GM23338 (cell line): ENCODE results near the gene RNF34. TPM values are rescaled to one million over a fixed set of nuclear protein-coding genes. Genes with fewer than 3 reads are reported as not detected.

Source experiments
- ATAC-seq: fragments of 200-7000 bp; cut with Tn5 transposase; 3 replicates; pipeline ENCODE4 v1.9.1; 2020
- DNase-seq: peaks from one replicate; pipeline ENCODE4 v3.0.0-alpha.2; 2015; ENCODE audit warnings: low spot score
- H2AFZ ChIP-seq: fragments of 200-600 bp; sonication (generic); 2 replicates; pipeline ENCODE4 v1.8.0; 2016; ENCODE audit warnings: antibody characterized with exemption, mild to moderate bottlenecking, moderate library complexity
- H3F3A ChIP-seq: fragments of 200-600 bp; sonication (generic); replicated peaks from 2 replicates; pipeline ENCODE4 v1.8.0; 2017; ENCODE audit warnings: antibody characterized with exemption, mixed run types, low read depth
- H3K27ac ChIP-seq: fragments of 200-600 bp; sonication (generic); 2 replicates; pipeline ENCODE4 v1.6.1; 2016; ENCODE audit warnings: low read depth
- H3K27me3 ChIP-seq: fragments of 200-600 bp; sonication (generic); 2 replicates; pipeline ENCODE4 v1.8.0; 2016; ENCODE audit warnings: mild to moderate bottlenecking, mixed run types, moderate library complexity; ENCODE audit not compliant: insufficient read depth
- H3K36me3 ChIP-seq: fragments of 200-600 bp; sonication (generic); 2 replicates; pipeline ENCODE4 v1.8.0; 2016; ENCODE audit warnings: mild to moderate bottlenecking; ENCODE audit not compliant: insufficient read depth
- H3K4me1 ChIP-seq: fragments of 200-600 bp; sonication (generic); 2 replicates; pipeline ENCODE4 v1.8.0; 2016; ENCODE audit warnings: mild to moderate bottlenecking, moderate library complexity; ENCODE audit not compliant: insufficient read depth
- H3K4me2 ChIP-seq: fragments of 200-600 bp; sonication (generic); 2 replicates; pipeline ENCODE4 v1.7.1; 2017; ENCODE audit warnings: mixed run types
- H3K4me3 ChIP-seq: fragments of 200-600 bp; sonication (generic); 2 replicates; pipeline ENCODE4 v1.6.1; 2016; ENCODE audit warnings: mixed run types
- H3K79me2 ChIP-seq: fragments of 200-600 bp; sonication (generic); replicated peaks from 2 replicates; pipeline ENCODE4 v1.8.0; 2017; ENCODE audit warnings: mild to moderate bottlenecking; ENCODE audit not compliant: insufficient read depth
- H3K9me2 ChIP-seq: fragments of 200-600 bp; sonication (generic); 2 replicates; pipeline ENCODE4 v1.8.0; 2017; ENCODE audit not compliant: insufficient read depth
- H4K20me1 ChIP-seq: fragments of 200-600 bp; sonication (generic); replicated peaks from 2 replicates; pipeline ENCODE4 v1.8.0; 2017; ENCODE audit warnings: mild to moderate bottlenecking; ENCODE audit not compliant: insufficient read depth
- H3K27ac Mint-ChIP-seq: 2 replicates; pipeline ENCODE4 v1.8.0; 2020; ENCODE audit warnings: inconsistent platforms, mild to moderate bottlenecking, moderate library complexity, mixed read lengths
- H3K27me3 Mint-ChIP-seq: 3 replicates; pipeline ENCODE4 v1.8.0; 2022; ENCODE audit warnings: low read depth, mild to moderate bottlenecking, moderate library complexity, mixed read lengths, inconsistent platforms; ENCODE audit not compliant: insufficient read depth, poor library complexity
- H3K36me3 Mint-ChIP-seq: 3 replicates; pipeline ENCODE4 v1.8.0; 2021; ENCODE audit warnings: low read depth, mild to moderate bottlenecking, inconsistent platforms, moderate library complexity, mixed read lengths
- H3K4me1 Mint-ChIP-seq: 3 replicates; pipeline ENCODE4 v1.8.0; 2020; ENCODE audit warnings: mild to moderate bottlenecking, inconsistent platforms, mixed read lengths
- H3K4me3 Mint-ChIP-seq: 3 replicates; pipeline ENCODE4 v1.8.0; 2021; ENCODE audit warnings: moderate library complexity, mild to moderate bottlenecking, inconsistent platforms, mixed read lengths
- H3K9me3 Mint-ChIP-seq: 3 replicates; pipeline ENCODE4 v1.8.0; 2020; ENCODE audit warnings: moderate library complexity, mild to moderate bottlenecking, inconsistent platforms, mixed read lengths
- CREB1 ChIP-seq: fragments of 250-450 bp; sonication (Bioruptor Pico); IDR thresholded peaks from 2 replicates; pipeline ENCODE4 v1.5.0; 2020; ENCODE audit warnings: low read depth, mild to moderate bottlenecking, moderate library complexity
- ETS1 ChIP-seq: IDR thresholded peaks from 2 replicates; pipeline ENCODE4 v1.6.1; 2016; ENCODE audit warnings: antibody characterized with exemption
- EZH2 ChIP-seq: fragments of 200-600 bp; sonication (generic); IDR thresholded peaks from one replicate; pipeline ENCODE4 v1.8.0; 2017; ENCODE audit warnings: antibody characterized with exemption, mild to moderate bottlenecking, low read depth; ENCODE audit not compliant: unreplicated experiment
- EZH2phosphoT487 ChIP-seq: fragments of 200-600 bp; sonication (generic); IDR thresholded peaks from one replicate; pipeline ENCODE4 v1.8.1; 2018; ENCODE audit warnings: antibody characterized with exemption; ENCODE audit not compliant: unreplicated experiment
- JUNB ChIP-seq: IDR thresholded peaks from one replicate; pipeline ENCODE4 v1.6.1; 2016; ENCODE audit warnings: antibody characterized with exemption; ENCODE audit not compliant: unreplicated experiment
- NANOG ChIP-seq: IDR thresholded peaks from 2 replicates; pipeline ENCODE4 v1.6.1; 2016; ENCODE audit warnings: antibody characterized with exemption, borderline replicate concordance
- POLR2AphosphoS5 ChIP-seq: IDR thresholded peaks from 2 replicates; pipeline ENCODE4 v1.6.1; 2016; ENCODE audit warnings: antibody characterized with exemption, low read depth
- STAT1 ChIP-seq: IDR thresholded peaks from one replicate; pipeline ENCODE4 v1.6.1; 2016; ENCODE audit warnings: antibody characterized with exemption; ENCODE audit not compliant: unreplicated experiment
- ZNF114 ChIP-seq: fragments of 250-450 bp; sonication (Bioruptor Pico); IDR thresholded peaks from 2 replicates; pipeline ENCODE4 v1.5.0; 2020; ENCODE audit warnings: mild to moderate bottlenecking, moderate library complexity
- ZNF331 ChIP-seq: fragments of 250-450 bp; sonication (Bioruptor Pico); IDR thresholded peaks from 2 replicates; pipeline ENCODE4 v1.5.0; 2020; ENCODE audit warnings: low read depth, mild to moderate bottlenecking, moderate library complexity
- ZNF462 ChIP-seq: fragments of 250-450 bp; sonication (Bioruptor Pico); IDR thresholded peaks from 2 replicates; pipeline ENCODE4 v1.5.0; 2020; ENCODE audit warnings: mild to moderate bottlenecking, moderate library complexity
- polyA plus RNA-seq: library from polyadenylated mRNA; unstranded; fragments of >200 nt; fragmentation: Nextera tagmentation; extraction: Ambion mirVana; gene quantifications from 2 replicates; pipeline ENCODE4 v1.2.1, GENCODE V29; 2016
- total RNA-seq: library from RNA; depleted of rRNA; stranded (reverse); fragments of >200 nt; shearing (Covaris generic); gene quantifications from 2 replicates; pipeline ENCODE4 v1.2.3, GENCODE V29; 2014
- TF ChIP-seq, protein P1 (sequence below): IDR thresholded peaks from one replicate; pipeline ENCODE4 v1.6.1; 2018; ENCODE audit warnings: antibody characterized with exemption; ENCODE audit not compliant: unreplicated experiment

The RNF34 gene
- total and polyA plus RNA-seq, 2 experiments from 2014 or later, result 47.2 to 63.3 TPM

- H3K36me3 ChIP-seq, result peaks cover 31% of the 10 kb centered on the region
- H3K27me3 Mint-ChIP-seq, result peaks cover 2% of the 10 kb centered on the region
- no peak overlapping the region for H3K27ac ChIP-seq
- H3K27ac Mint-ChIP-seq, result no peak overlapping the region
- H3F3A ChIP-seq, result peaks cover 6% of the 10 kb centered on the region; the same call in 1 of the 2 replicates
- H3K79me2 ChIP-seq, result peaks cover 20% of the 10 kb centered on the region
- no peak overlapping the region for H3K4me2 ChIP-seq
- no peak overlapping the region for H2AFZ ChIP-seq
- H3K4me1 Mint-ChIP-seq, result no peaks in the 10 kb centered on the region
- no peaks in the 10 kb centered on the region for H3K27me3 ChIP-seq
- no peaks in the 10 kb centered on the region for H3K9me2 ChIP-seq
- DNase-seq, result no peak
- H3K4me3 Mint-ChIP-seq, result no peak overlapping the region
- no peak overlapping the region for H3K4me3 ChIP-seq
- TF ChIP-seq NANOG (no peak), ZNF114 (CRISPR knock-in tag) (no peak), EZH2phosphoT487 (no peak), POLR2AphosphoS5 (no peak), ETS1 (no peak)
- H3K36me3 Mint-ChIP-seq, result peaks cover 63% of the 10 kb centered on the region
- ATAC-seq, result no peak
- no peaks in the 10 kb centered on the region for H3K9me3 Mint-ChIP-seq
- peaks cover 24% of the 10 kb centered on the region for H4K20me1 ChIP-seq
- no peaks in the 10 kb centered on the region for H3K4me1 ChIP-seq
Observed at GRCh38 chr12:121417847-121418246, 17.9 kb downstream of the RNF34 start.

DNA sequence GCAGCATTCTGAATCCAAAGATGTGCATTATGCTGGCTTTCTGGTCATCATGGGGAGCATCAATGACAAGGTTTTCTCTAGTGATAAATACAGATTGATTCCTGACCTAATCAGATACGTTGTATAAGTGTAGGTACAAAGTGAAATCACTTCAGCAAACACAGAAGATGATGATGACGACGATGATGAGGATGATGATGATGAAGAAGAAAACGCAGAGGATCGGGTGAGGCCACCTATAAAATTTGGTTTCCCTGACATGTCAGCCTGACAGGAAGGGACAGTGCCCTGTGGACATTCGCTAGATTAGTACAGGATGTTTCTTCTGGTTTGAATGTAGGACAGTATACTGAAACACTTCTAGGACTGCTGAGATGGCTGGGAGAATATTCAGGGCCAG is 20.2 kb downstream of the RNF34 start:
- Mint-ChIP-seq H3K9me3 (no peaks in the 10 kb centered on the region), H3K27ac (no peak overlapping the region), H3K4me1 (no peaks in the 10 kb centered on the region), H3K4me3 (no peak overlapping the region), H3K36me3 (peaks cover 80% of the 10 kb centered on the region), H3K27me3 (peaks cover 5% of the 10 kb centered on the region)
- no peaks in the 10 kb centered on the region for H3K27me3 ChIP-seq
- ATAC-seq (no peak), DNase-seq (no peak)
- H3K79me2 ChIP-seq, result peaks cover 5% of the 10 kb centered on the region; the same call in 1 of the 2 replicates
- peaks cover 48% of the 10 kb centered on the region for H3K36me3 ChIP-seq
- peaks cover 27% of the 10 kb centered on the region for H4K20me1 ChIP-seq
- H3K9me2 ChIP-seq, result no peaks in the 10 kb centered on the region
- H3F3A ChIP-seq, result peaks cover 15% of the 10 kb centered on the region
- no peak overlapping the region for H3K27ac ChIP-seq
- no peak overlapping the region for H3K4me3 ChIP-seq
- no peaks in the 10 kb centered on the region for H3K4me1 ChIP-seq
- H2AFZ ChIP-seq, result no peak overlapping the region
- H3K4me2 ChIP-seq, result no peak overlapping the region
- TF ChIP-seq NANOG, result no peak
- TF ChIP-seq JUNB, result no peak
- TF ChIP-seq EZH2, result no peak
- no peak for TF ChIP-seq ZNF462
- TF ChIP-seq, protein P1, sequence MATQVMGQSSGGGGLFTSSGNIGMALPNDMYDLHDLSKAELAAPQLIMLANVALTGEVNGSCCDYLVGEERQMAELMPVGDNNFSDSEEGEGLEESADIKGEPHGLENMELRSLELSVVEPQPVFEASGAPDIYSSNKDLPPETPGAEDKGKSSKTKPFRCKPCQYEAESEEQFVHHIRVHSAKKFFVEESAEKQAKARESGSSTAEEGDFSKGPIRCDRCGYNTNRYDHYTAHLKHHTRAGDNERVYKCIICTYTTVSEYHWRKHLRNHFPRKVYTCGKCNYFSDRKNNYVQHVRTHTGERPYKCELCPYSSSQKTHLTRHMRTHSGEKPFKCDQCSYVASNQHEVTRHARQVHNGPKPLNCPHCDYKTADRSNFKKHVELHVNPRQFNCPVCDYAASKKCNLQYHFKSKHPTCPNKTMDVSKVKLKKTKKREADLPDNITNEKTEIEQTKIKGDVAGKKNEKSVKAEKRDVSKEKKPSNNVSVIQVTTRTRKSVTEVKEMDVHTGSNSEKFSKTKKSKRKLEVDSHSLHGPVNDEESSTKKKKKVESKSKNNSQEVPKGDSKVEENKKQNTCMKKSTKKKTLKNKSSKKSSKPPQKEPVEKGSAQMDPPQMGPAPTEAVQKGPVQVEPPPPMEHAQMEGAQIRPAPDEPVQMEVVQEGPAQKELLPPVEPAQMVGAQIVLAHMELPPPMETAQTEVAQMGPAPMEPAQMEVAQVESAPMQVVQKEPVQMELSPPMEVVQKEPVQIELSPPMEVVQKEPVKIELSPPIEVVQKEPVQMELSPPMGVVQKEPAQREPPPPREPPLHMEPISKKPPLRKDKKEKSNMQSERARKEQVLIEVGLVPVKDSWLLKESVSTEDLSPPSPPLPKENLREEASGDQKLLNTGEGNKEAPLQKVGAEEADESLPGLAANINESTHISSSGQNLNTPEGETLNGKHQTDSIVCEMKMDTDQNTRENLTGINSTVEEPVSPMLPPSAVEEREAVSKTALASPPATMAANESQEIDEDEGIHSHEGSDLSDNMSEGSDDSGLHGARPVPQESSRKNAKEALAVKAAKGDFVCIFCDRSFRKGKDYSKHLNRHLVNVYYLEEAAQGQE, result no peak
- TF ChIP-seq ZNF331 (CRISPR knock-in tag), result no peak
- TF ChIP-seq CREB1 (CRISPR knock-in tag), result no peak
- TF ChIP-seq STAT1, result no peak
